HepG2 (cell line): ENCODE data around the gene GYPC. TPM values are rescaled to one million over a fixed set of nuclear protein-coding genes. Genes with fewer than 3 reads are reported as not detected.

Experiments
- polyA plus RNA-seq, 8 experiments: library from polyadenylated mRNA; depleted of rRNA in 3 of 8; stranded (reverse) in 7 of 8; unstranded in 1 of 8; fragments of >200 nt; fragmentation: Illumina TruSeq in 4 of 8; extraction: Trizol in 4 of 8; gene quantifications; 2 replicates each; pipeline versions ENCODE4 v1.2.1 to v1.2.3, GENCODE V29; 2011 to 2016; ENCODE audit warnings: low read depth in 4 of 8, missing spikeins in 1 of 8, mixed read lengths in 1 of 8; ENCODE audit not compliant: insufficient read depth in 1 of 8
- small RNA-seq, 3 experiments: library from RNA; depleted of rRNA; stranded (forward); fragments of <200 nt; gene quantifications; one replicate each; pipeline ENCODE3, GENCODE V24; 2012; ENCODE audit warnings: low read depth in 2 of 3, low replicate concordance in 1 of 3; ENCODE audit not compliant: insufficient read length in 3 of 3, insufficient read depth in 2 of 3
- total RNA-seq, 5 experiments: library from RNA; depleted of rRNA; stranded (reverse); fragments of >200 nt; fragmentation: Illumina TruSeq; extraction: Trizol; gene quantifications; 2 replicates each; pipeline ENCODE4 v1.2.3, GENCODE V29; 2016; ENCODE audit warnings: low read depth in 1 of 5

The GYPC gene
- total and polyA plus RNA-seq, 2 of the 13 experiments (the other 11 are each of a cell fraction or from before 2014, with no cell fraction given): not detected

Small RNAs within 50 kb of the gene (small RNA-seq; reads per million reads assigned to genes)
- 0 reads per million in 3 experiments for gene RNU6-675P

Other genes starting within 250 kb of the GYPC start
- not detected in 2 replicates for gene TEX51, start 242.7 kb downstream of the GYPC start, total RNA-seq (2016; rRNA removed; fragmentation: Illumina TruSeq; extraction: Trizol)
- gene TEX51, start 242.7 kb downstream of the GYPC start, polyA plus RNA-seq (2011; rRNA removed): not detected in 2 replicates